Measurements from ENCODE around the gene SHC3. TPM values are rescaled to one million over a fixed set of nuclear protein-coding genes. Genes with fewer than 3 reads are reported as not detected.

SHC3 gene
- total and polyA plus RNA-seq, 2 experiments from 2014 or later, result 1.3 to 2.9 TPM

GRCh38 chr9:89182369-89182768 is 3.8 kb upstream of the SHC3 start (continued):
- TF ChIP-seq ETS1 (IDR thresholded peaks at IDR 0.05), result no peak
- TF ChIP-seq CREB1 (CRISPR knock-in tag; IDR thresholded peaks at IDR 0.05; ENCODE audit: low read depth), result no peak
- TF ChIP-seq CTCF (conservative IDR thresholded peaks at IDR 0.05; ENCODE audit: low read depth in 2 of 2), result no peak
- no peak for TF ChIP-seq JUNB (IDR thresholded peaks at IDR 0.05; ENCODE audit: unreplicated experiment)

GRCh38 chr9:89179895-89180734 is 1.5 kb upstream of the SHC3 start:
- TF ChIP-seq CREB1 (CRISPR knock-in tag; IDR thresholded peaks at IDR 0.05; ENCODE audit: low read depth) (peak; percentile 47; the same call in 1 of the 2 replicates), JUNB (IDR thresholded peaks at IDR 0.05; ENCODE audit: unreplicated experiment) (no peak), POLR2AphosphoS5 (IDR thresholded peaks at IDR 0.05; ENCODE audit: low read depth) (peak; percentile 79)
- Mint-ChIP-seq H3K27me3 (ENCODE audit: insufficient read depth, low read depth, poor library complexity) (peaks cover 49% of the 10 kb centered on the region), H3K4me3 (peak overlapping the region; percentile 74), H3K36me3 (ENCODE audit: low read depth) (no peaks in the 10 kb centered on the region; the same call in 2 of the 3 replicates), H3K4me1 (peaks cover 48% of the 10 kb centered on the region), H3K9me3 (no peaks in the 10 kb centered on the region), H3K27ac (peak overlapping the region; percentile 85)
- Histone ChIP-seq H3K79me2 (replicated peaks; ENCODE audit: insufficient read depth) (peaks cover 13% of the 10 kb centered on the region; the same call in 1 of the 2 replicates), H2AFZ (peak overlapping the region; percentile 80; the same call in 1 of the 2 replicates), H3F3A (replicated peaks; ENCODE audit: low read depth) (peaks cover 7% of the 10 kb centered on the region; the same call in 1 of the 2 replicates), H4K20me1 (replicated peaks; ENCODE audit: insufficient read depth) (peaks cover 5% of the 10 kb centered on the region; the same call in 1 of the 2 replicates), H3K27ac (ENCODE audit: low read depth) (peak overlapping the region; percentile 61; the same call in 1 of the 2 replicates), H3K4me1 (ENCODE audit: insufficient read depth) (peaks cover 28% of the 10 kb centered on the region), H3K27me3 (ENCODE audit: insufficient read depth) (peaks cover 44% of the 10 kb centered on the region), H3K4me2 (peak overlapping the region; percentile 95), H3K4me3 (peak overlapping the region; percentile 76), H3K36me3 (ENCODE audit: insufficient read depth) (no peaks in the 10 kb centered on the region), H3K9me2 (ENCODE audit: insufficient read depth) (no peaks in the 10 kb centered on the region)
- ATAC-seq (peak; percentile 76), DNase-seq (ENCODE audit: low spot score) (peak; percentile 95)

- Histone ChIP-seq H3K4me3 (peak overlapping the region; percentile 76), H3K36me3 (ENCODE audit: insufficient read depth) (no peaks in the 10 kb centered on the region), H3F3A (replicated peaks; ENCODE audit: low read depth) (peaks cover 7% of the 10 kb centered on the region; the same call in 1 of the 2 replicates), H3K9me2 (ENCODE audit: insufficient read depth) (no peaks in the 10 kb centered on the region), H2AFZ (peak overlapping the region; percentile 80; the same call in 1 of the 2 replicates), H3K27me3 (ENCODE audit: insufficient read depth) (peaks cover 46% of the 10 kb centered on the region), H3K4me2 (peak overlapping the region; percentile 95), H3K4me1 (ENCODE audit: insufficient read depth) (peaks cover 28% of the 10 kb centered on the region), H3K79me2 (replicated peaks; ENCODE audit: insufficient read depth) (peaks cover 14% of the 10 kb centered on the region; the same call in 1 of the 2 replicates), H4K20me1 (replicated peaks; ENCODE audit: insufficient read depth) (peaks cover 6% of the 10 kb centered on the region; the same call in 1 of the 2 replicates), H3K27ac (ENCODE audit: low read depth) (no peak overlapping the region)
- DNase-seq (ENCODE audit: low spot score) (peak; percentile 33), ATAC-seq (peak; percentile 4)
- Mint-ChIP-seq H3K36me3 (ENCODE audit: low read depth) (no peaks in the 10 kb centered on the region; the same call in 2 of the 3 replicates), H3K4me3 (peak overlapping the region; percentile 74), H3K9me3 (no peaks in the 10 kb centered on the region), H3K27ac (no peak overlapping the region; the same call in 1 of the 2 replicates), H3K27me3 (ENCODE audit: insufficient read depth, low read depth, poor library complexity) (peaks cover 49% of the 10 kb centered on the region), H3K4me1 (peaks cover 48% of the 10 kb centered on the region)
- TF ChIP-seq CTCF (conservative IDR thresholded peaks at IDR 0.05; ENCODE audit: low read depth in 2 of 2), result no peak
- TF ChIP-seq REST (IDR thresholded peaks at IDR 0.05; ENCODE audit: unreplicated experiment), result no peak
- TF ChIP-seq EZH2phosphoT487 (IDR thresholded peaks at IDR 0.05; ENCODE audit: unreplicated experiment), result no peak
- no peak for TF ChIP-seq ZNF114 (CRISPR knock-in tag; IDR thresholded peaks at IDR 0.05)
- TF ChIP-seq ZNF331 (CRISPR knock-in tag; IDR thresholded peaks at IDR 0.05; ENCODE audit: low read depth), result no peak
- no peak for TF ChIP-seq ETS1 (IDR thresholded peaks at IDR 0.05)
- no peak for TF ChIP-seq EZH2 (IDR thresholded peaks at IDR 0.05; ENCODE audit: low read depth, unreplicated experiment)
Measured at GRCh38 chr9:89179540-89179894, 899 bp upstream of the SHC3 start.

All from GM23338 (cell line).